Measurements from ENCODE around the gene SLC25A19.
A peak's percentile ranks its signal among the peaks of the same experiment; 100 is the strongest.
"Not testable (repeated sequence)": the region's sequence is repeated elsewhere in the genome, so short reads cannot be mapped to it uniquely, and the experiment has no call there.

The SLC25A19 gene

DNA sequence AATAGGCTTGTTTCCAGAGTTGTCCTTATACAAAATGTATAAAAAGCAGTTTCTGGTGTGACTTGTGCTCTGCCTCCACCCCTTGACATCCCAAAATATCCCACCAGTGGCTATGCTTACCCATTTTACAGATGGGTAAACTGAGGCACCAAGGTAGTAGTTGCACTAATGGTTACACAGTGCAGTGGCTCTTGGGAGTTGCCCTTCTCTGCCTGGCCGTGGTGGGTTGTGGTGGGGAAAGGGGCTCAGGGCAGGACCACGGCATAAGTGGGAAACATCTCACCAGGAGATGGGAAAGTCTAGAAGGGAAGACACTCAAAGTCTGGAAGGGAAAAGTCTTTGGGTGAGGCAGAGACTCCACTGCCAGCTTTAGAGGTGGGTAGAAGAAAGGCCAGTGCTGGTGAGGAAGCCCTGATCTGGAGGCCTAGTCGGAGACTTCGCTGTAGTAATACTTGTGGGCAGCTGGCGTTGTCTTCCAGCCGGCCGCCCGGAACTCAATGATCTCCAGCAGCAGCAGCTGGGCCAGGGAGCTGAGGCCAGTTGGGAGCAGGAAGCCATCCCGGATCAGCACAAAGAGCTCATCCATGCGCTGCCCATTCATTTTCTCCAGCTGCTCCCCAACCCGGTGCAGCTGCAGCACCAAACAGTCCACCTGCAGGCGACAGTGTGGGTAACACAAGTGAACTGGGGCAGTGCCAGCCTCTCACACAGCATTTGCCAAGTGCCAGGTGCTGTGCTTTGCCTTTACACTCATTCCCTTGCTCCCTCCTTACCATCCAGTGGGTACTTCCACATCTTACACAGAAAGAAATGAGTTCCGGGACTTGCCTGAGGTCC, 22.7 kb downstream of the SLC25A19 start:
- DNase-seq, result no peak

DNA sequence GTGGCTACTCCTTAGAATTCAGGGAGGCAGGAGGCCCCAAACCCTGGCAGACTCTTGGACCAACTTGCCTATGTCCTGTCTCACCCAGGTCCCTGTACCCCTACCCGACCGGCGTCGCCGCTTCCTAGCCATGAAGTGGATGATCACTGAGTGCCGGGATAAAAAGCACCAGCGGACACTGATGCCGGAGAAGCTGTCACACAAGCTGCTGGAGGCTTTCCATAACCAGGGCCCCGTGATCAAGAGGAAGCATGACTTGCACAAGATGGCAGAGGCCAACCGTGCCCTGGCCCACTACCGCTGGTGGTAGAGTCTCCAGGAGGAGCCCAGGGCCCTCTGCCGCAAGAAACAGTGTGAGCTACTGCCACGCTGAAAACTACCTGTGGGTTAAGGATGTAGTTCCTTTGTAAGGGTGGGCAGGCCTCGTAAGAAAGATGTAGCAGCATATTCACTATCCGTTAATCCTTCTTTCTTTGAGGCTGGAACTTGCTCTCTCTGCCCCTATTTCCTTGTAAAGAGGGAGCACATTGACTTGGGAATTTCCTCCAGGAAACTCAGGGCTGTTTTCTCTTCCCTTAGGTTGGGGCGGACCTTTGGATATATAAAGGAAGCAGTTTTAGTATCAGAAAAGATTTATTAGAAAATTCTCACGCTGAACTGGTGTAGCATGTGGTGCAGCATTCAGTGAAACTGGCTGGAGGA, 23.5 kb downstream of the SLC25A19 start:
- DNase-seq, result no peak

DNA sequence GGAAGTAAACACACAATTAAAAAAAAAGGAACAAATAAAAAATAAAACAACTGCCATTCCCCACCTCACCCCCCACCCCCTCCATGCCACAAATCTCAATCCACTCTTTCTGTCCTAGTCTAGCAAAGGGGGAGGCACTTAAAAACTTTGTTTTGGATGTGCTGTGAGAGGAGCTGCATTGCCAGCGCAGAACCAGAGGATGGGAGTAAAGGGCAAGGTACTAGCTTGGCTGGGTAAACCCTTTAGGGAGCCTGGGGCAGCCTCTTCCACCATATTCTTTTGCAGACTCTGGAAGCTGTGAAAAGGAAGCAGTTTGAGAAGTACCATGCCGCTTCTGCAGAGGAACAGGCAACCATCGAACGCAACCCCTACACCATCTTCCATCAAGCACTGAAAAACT, 26.2 kb downstream of the SLC25A19 start:
- DNase-seq, result no peak

DNA sequence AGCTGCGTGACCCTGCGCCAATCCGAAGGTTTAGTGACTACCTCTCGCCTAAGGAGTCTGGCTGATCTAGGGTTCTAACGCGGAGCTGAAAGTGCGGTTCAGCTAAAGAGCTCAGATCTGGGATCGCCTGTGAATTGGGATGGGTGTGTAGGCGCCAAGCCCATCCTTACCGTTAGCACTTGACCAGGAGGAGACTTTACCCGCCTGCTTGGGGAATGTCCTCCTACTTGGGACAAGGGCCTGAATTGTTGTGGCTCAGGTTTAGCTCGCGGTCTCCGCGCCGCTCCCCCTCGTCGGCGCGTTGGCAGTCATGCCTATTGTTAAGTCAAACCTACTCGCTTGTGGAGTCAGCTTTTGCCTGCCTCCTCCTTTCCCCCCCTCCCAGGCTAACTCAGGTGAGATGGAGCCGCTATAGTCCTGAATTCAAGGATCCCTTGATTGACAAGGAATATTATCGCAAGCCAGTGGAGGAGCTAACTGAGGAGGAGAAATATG, 27.1 kb downstream of the SLC25A19 start:
- DNase-seq, result no peak

DNA sequence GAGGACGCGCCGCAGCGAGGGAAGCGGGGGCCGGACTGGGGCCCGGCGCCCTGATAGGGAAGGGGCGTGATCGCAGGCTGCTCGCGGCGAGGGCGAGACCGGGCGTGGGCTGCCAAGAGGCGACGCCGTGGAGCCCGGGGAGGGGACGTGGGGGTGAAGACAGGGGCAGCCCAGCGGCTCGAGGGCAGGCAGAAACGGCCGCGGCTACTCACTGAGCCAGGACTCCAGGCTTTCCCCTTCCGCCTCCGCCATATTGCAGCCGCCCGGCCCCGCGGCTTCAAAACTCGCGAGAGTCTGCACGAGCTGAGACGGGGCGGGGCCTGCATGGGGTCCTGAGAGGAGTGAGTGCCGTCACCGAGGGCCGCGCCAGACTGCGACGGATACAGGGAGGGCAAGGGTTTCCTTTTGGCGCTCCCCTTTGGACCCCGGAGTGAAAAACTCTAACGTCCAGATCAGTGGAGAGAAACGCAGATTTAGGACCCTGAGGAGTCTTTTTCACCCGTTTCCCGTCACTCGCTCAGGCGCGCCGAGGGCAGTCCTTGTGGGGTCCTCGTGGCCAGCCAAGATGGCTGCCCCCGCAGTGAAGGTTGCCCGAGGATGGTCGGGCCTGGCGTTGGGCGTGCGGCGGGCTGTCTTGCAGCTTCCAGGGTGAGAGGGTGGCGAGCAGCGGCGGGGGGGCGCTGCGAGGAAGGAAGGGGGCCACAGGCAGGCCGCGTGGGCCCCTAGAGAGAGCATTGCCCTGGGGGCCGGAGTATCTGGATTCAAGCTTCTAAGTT, 27.7 kb downstream of the SLC25A19 start, which contains the start of the genes GGA3 and MRPS7:
Gene GGA3 (minus strand): TSS at position 271 of the 776 bp plus-strand sequence. CDS start 19 bp downstream, at position 252.
Gene MRPS7 (plus strand): TSS at position 544 of the 776 bp plus-strand sequence. CDS start 22 bp downstream, at position 566.
- DNase-seq, result peak; percentile 96

DNA sequence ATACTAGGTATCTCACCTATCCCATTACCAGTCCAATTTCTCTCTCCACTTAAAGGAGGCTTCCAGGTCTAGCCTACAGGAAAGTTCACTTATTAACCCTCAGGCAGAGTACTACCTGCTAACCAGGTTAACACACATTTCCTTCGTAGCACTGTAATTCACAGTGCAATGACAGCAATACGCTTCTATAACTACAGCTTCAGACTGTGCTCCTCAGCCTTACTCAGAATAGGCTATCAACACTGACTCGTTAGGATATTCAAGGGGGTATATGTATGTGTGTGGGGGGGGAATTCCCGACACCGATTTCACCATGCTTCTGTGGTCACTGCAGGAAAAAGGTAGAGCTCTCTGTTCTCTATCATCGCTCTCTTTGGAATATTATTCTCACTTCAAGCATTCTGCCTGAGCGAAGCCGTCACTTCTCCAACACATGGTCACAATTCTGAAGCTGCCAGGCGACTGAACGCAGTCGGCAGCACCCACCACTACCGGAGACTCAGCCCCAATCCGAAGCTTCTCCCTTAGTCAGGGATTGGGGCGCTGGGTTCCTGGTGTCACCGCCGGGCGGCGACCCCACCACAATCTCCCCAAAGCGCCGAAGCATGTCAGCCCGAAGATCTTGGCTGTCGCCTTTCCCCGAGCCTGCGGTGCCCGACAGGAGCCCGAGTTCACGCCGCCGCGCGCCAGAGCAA, 28.4 kb downstream of the SLC25A19 start:
- peak; percentile 55 for DNase-seq

DNA sequence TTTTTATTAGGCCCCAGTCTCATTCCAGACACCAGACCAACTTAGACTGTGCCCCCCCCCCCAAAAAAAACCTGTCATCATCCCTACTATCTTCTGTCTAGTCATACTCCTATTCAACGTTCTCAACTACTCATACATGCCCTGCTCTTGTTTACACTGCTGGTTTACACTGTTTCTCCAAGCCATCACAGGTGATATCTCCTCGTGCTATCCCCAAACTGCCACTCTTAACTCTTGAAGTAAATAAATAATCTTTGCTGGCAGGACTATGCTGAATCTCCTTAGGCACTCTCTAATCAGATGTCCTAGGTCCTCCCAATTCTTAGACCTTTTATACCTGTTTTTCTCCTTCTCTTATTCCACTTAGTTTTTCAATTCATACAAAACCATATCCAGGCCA, 32.0 kb downstream of the SLC25A19 start:
- not testable (repeated sequence) for DNase-seq

DNA sequence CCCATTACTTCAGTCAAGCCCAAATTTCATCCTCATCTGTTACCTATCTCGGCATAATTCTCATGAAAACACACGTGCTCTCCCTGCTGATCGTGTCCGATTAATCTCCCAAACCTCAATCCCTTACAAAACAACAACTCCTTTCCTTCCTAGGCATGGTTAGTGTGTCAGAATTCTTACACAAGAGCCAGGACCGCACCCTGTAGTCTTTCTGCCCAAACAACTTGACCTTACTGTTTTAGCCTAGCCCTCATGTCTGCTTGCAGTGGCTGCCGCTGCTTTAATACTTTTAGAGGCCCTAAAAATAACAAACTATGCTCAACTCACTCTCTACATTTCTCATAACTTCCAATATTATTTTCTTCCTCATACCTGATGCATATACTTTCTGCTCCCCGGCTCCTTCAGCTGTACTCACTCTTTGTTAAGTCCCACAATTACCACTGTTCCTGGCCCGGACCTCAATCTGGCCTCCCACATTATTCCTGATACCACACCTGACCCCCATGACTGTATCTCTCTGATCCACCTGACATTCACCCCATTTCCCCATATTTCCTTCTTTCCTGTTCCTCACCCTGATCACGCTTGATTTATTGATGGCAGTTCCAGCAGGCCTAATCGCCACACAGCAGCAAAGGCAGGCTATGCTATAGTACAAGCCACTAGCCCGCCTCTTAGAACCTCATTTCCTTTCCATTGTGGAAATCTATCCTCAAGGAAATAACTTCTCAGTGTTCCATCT, 33.1 kb downstream of the SLC25A19 start:
- not testable (repeated sequence) for DNase-seq

DNA sequence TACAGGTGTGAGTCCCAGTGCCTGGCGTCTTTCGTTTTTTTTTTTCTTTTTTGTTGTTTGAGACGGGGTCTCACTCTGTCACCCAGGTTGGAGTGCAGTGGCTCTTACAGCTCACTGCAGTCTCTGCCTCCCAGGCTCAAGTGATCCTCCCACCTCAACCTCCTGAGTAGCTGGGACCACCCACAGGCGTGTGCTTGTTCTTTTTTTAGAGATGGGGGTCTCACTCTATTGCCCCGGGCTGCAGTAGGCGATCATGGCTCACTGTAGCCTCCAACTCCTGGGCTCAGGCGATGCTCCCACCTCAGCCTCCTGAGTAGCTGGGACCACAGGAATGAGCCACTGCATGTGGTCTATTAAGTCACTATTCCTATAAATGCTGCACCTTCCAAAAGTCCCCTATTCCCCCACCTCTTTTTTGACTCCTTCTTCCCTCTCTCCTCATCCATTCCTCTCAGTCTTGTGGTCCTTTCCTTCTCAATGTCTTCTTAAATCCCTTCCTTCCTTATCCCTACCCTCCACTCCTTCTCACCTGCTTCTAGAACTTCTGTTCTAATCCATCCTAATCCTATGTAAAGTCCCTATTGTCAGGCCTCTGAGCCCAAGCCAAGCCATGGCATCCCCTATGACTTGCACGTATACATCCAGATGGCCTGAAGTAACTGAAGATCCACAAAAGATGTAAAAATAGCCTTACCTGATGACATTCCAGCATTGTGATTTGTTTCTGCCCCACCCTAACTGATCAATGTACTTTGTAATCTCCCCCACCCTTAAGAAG, 37.0 kb downstream of the SLC25A19 start:
- DNase-seq, result no peak

DNA sequence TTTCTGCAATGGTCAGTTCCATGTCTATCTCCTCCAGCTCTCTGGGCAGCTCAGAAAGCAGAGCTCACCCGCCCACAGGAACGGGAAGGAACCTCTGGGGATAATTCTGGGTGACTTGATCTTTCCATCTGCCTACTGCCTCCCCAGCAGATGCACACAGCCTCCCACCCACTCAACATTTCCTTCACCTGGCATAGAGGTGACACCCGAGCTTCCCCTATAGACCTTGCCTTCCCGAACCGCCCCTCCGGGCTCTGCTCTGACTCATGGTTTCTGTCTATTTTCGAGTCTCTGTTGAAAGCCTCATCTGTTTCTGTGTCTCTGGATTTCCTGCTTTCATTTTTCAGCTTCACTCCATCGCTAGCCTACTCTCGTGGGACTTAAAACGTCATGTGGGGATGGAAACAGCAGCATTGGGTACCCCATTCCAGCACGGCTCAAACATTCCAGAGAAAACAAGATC, 39.2 kb downstream of the SLC25A19 start:
- peak; percentile 81 for DNase-seq

DNA sequence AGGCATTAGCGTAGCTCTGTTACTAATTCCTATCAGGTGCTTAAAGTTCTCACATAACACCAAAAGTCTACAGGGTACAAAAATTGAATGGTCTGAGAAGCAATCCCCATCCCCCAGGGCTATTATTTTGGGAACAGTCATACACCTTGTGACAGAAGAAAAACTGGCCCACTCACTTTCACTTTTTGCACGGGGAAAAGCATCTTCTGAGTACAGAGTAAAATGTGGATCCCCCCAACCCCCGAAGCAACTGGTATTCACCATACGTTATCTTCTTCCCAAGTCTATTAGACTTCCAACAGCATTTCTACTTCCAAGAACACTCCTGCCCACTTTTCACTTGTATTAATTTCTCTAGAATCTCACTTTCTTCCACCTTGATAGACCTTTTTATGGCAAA, 39.7 kb downstream of the SLC25A19 start:
- no peak for DNase-seq

DNA sequence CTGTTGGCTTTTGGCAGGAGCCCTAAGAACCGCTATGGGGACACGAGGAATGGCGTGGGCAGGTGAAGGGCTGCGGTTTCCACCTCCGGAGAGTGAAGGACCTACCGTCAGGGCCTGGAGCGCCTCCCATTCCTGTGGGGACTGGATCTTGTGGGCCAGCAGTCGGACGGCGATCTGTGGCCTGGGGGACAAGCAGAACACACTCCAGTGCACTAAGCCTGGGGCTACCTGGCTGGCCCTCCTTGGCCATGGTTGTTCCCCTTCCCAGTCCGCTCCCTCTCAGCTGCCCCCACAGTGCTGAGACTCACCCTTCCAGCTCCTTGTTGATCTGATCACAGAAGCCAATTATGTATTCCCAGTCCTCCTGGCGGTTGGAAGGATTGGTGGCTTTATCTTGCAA, 42.8 kb downstream of the SLC25A19 start:
- DNase-seq, result no peak

DNA sequence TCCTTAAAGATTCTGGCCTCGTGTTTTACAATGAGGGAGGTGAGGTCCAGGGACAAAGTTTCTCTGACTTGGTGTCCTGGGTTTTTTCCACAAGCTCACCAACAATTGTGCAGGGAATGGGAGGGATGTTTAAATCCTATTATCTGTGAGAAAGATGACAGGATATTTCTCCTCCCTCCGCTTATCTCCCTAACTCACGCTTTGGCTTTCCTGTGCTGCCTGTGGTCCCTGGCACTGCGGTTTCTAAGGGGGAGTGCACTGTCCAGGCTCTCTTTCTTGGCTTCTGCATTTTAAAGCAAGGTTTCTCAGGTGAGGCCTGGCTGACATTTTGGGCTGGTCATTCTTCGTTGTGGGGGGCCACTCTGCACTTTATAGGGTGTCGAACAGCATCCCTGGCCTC, 44.2 kb downstream of the SLC25A19 start:
- DNase-seq, result no peak

DNA sequence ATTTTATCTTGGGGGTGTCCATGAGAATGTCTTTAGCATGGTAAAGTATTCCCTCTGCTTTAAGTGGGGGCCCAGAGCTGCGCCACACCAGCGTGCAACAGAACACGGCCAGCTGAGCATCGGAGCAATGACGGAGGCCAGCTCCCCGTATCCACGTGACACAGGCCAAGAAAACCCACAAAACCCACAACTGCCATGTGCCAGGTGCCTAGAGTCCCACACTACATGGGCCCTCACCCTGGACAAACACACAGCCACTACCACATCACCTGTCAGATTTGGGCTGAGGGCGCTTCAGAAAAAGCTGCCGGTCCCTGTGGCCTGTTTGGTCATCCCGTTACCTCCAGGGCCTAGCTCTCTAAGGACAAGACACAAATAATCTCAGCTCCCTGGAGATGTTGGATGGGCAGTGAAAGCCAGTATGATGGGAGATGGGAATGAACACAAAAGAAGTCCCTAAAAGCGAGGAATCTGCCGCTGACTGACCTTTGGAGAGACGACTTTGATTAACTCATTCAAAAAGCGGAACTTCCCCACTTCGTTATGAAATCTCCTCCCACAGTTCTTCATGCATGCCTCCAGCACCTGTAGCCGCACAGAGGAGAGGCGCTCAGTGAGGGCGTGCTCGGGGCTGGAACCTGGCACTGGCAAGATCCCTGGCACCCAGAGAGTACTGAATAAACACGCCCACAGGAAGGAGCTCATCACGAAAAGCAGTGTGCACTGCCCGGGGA, 44.9 kb downstream of the SLC25A19 start:
- DNase-seq, result no peak

DNA sequence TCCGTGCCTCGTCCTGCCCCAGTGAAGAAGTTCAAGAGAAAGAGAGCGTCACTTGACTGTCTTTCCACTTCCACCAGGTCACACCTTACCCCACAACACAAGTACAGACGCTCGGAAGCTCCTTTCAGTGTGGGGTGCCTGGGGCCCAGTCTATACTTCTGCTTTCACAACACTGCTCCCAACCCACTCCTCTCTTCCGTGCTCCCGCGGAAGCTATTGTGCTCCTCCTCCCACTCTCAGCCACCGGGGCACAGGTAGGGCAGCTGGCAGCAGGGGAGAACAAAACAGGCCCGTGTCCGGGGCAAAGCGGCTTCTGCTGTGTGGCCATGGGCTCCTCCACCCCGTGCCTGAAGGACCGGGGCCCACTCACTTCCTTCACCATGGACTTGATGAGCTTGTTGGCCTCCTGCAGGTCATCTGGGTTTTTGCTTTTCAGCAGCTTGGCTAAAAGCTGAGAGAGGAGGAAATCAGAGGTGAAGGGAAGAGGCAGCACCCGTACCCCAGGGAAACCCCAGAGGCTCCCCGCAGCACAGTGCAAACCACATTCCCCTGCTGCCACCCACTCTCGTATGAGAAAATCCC, 46.7 kb downstream of the SLC25A19 start:
- DNase-seq, result peak; percentile 30

DNA sequence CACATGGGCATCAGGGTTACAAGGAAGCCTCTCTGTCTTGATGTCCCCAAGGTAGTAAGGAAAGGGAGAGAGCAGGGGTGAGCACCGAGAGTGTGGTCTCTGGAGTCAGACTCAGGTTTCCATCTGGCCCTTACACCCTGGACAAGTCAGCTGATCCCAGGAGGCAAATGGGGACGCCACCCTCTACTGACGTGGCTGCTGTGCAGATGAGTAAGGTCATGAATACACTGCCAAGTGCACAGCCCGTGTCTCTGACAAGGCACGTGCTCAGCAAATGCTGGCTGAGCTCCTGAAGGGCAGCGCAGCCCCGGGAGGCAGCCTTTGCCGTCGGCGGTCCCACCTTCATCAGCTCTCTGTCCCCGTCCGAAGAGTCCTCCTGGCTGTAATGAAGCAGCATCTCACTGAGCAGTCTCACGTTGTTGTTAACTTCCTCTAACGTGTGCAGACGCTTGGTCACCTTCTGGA, 47.2 kb downstream of the SLC25A19 start:
- DNase-seq, result no peak

DNA sequence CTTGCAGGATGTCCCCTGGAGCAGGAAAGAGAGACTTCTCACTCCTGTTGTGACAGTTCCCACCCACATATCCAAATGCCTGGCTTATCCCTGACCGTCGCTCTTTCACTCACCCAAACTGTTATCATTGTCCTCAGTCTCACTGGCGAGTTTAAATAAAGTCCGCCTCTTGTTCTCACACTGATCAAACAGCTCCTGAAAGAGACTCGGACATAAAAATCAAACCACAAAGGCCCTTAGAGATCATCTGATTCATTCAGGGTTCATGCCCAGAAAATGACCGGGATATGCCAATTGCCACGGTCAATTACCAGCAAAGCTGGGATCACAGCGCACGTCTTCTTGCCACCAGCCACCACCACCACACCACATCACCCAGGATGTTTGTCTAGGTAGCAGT, 47.7 kb downstream of the SLC25A19 start:
- no peak for DNase-seq

DNA sequence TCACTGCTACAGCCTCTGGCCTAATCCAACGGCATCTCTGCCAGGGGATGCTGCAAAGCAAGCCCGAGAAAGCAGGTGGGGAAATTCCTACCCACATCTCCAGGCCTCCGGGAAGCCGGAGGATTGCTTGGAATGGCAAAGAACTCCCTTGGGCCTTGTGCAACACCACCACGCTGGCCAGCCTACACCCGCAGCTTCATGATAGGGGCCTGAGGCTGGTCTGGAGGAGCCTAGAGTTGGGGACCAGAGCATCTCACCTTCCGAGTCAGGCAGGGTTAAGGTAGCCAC, 48.1 kb downstream of the SLC25A19 start:
- no peak for DNase-seq

DNA sequence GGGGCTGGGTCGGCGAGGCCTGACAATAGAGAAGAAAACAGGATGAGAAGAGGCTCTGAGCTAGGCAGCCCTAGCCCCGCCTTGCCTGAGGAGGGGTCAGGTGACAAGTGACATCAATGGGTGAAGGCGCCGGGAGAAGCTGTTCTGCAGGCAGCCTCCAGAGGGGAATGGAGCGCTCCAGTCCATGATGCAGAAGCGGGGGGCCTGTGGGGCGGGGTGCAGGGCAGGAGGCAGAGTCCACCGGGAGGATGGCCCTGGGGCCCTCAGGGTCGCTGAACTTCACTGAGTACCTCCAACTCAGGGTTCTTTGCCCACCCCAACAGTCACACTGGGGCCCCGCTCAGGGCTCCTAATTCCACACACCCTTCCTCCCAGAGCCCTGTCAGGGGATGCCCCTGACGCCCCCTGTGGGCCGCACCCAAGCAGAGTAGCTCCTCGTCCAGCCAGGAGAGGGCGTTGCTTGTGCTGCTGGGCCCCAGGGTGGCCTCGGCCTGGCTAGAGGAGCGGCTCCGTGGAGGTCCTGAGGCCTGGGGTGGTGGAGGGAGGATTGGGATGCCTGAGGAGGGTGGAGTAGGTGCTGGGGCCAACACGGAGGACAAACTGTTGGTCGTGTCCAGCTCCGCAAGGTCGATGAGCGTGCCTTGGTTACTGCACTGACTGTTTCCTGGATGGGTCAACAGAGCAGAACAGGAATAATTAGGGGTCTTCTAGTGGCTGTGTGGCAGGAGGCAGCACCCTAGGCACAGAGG, 48.7 kb downstream of the SLC25A19 start:
- peak; percentile 58 for DNase-seq
